Endothelial cell of umbilical vein (primary cell): ENCODE measurements around the gene PRR19. TPM values are rescaled to one million over a fixed set of nuclear protein-coding genes. Genes with fewer than 3 reads are reported as not detected.

Experiments
- BruUV-seq: library from RNA; stranded (reverse); fragments of 400-500 nt; replicated peaks from 2 replicates; lab custom pipeline; 2021; lab: Mats Ljungman, UMichigan
- CTCF ChIA-PET: fragments of 300-600, 350-600 bp; sonication (Branson Sonifier 250); formaldehyde crosslinking; loops from one replicate; lab custom pipeline; 2021; ENCODE audit warnings: antibody characterized with exemption, inconsistent platforms; lab: Charles Lee
- POLR2A ChIA-PET: fragments of 300-600, 350-600 bp; sonication (Branson Sonifier 250); formaldehyde crosslinking; loops from one replicate; lab custom pipeline; 2021; ENCODE audit warnings: antibody characterized with exemption, inconsistent platforms; lab: Charles Lee
- DNase-seq: peaks from one replicate; pipeline ENCODE4 v3.0.0-alpha.2; 2011; ENCODE audit warnings: low read depth, low spot score
- FAIRE-seq: peaks from 2 replicates; lab custom pipeline; 2011; peaks lifted over from hg19 to GRCh38; lab: Jason Lieb, UNC
- H2AFZ ChIP-seq: 2 replicates; pipeline ENCODE4 v1.6.0; 2012; ENCODE audit warnings: low read depth, low read length, control low read depth, inconsistent platforms
- H3K27ac ChIP-seq: 2 replicates; pipeline ENCODE4 v1.5.1; 2011; ENCODE audit warnings: low read depth, mild to moderate bottlenecking, control low read depth, low read length, moderate library complexity; ENCODE audit not compliant: insufficient read depth
- H3K27me3 ChIP-seq, 2 experiments: 2 replicates each; pipeline versions ENCODE4 v1.6.0 to v1.6.1; 2011; ENCODE audit warnings: low read length in 2 of 2, mixed read lengths in 1 of 2; ENCODE audit not compliant: control insufficient read depth in 2 of 2, insufficient read depth in 2 of 2
- H3K36me3 ChIP-seq, 2 experiments: 2 replicates in 1 of 2; 3 replicates in 1 of 2; pipeline ENCODE4 v1.5.1; 2011; ENCODE audit warnings: low read length in 2 of 2, mild to moderate bottlenecking in 1 of 2, moderate library complexity in 1 of 2; ENCODE audit not compliant: control insufficient read depth in 2 of 2, insufficient read depth in 2 of 2; ENCODE audit errors: extremely low read depth in 1 of 2
- H3K4me1 ChIP-seq: 3 replicates; pipeline ENCODE4 v1.5.1; 2011; ENCODE audit warnings: mild to moderate bottlenecking, low read length; ENCODE audit not compliant: control insufficient read depth, insufficient read depth; ENCODE audit errors: extremely low read depth
- H3K4me2 ChIP-seq: 2 replicates; pipeline ENCODE4 v1.6.1; 2011; ENCODE audit warnings: low read length, control low read depth, mixed read lengths; ENCODE audit not compliant: insufficient read depth
- H3K4me3 ChIP-seq, 3 experiments: fragments of 200-600 bp in 1 of 3; sonication (generic), shearing (Covaris generic) in 1 of 3; replicated peaks in 1 of 3; 2 replicates each; pipeline ENCODE4 v1.5.1; 2011 to 2016; ENCODE audit warnings: control low read depth in 3 of 3, low read length in 3 of 3, mild to moderate bottlenecking in 2 of 3, inconsistent platforms in 1 of 3, low read depth in 1 of 3, moderate library complexity in 1 of 3; ENCODE audit not compliant: insufficient read depth in 1 of 3
- H3K79me2 ChIP-seq: 2 replicates; pipeline ENCODE4 v1.6.0; 2012; ENCODE audit warnings: low read length, inconsistent platforms; ENCODE audit not compliant: control insufficient read depth, insufficient read depth
- H3K9ac ChIP-seq: replicated peaks from 2 replicates; pipeline ENCODE3; 2011; ENCODE audit warnings: low read length, control low read depth; ENCODE audit not compliant: insufficient read depth; ENCODE audit errors: extremely low read depth
- H3K9me1 ChIP-seq: replicated peaks from 3 replicates; pipeline ENCODE4 v1.6.0; 2011; ENCODE audit warnings: mild to moderate bottlenecking, low read length; ENCODE audit not compliant: control insufficient read depth, insufficient read depth; ENCODE audit errors: extremely low read depth
- H3K9me3 ChIP-seq: replicated peaks from 2 replicates; pipeline ENCODE4 v1.5.1; 2012; ENCODE audit warnings: low read length, inconsistent platforms; ENCODE audit not compliant: control insufficient read depth, insufficient read depth
- H4K20me1 ChIP-seq: replicated peaks from 2 replicates; pipeline ENCODE3; 2011; ENCODE audit warnings: mild to moderate bottlenecking, low read length; ENCODE audit not compliant: control insufficient read depth, insufficient read depth; ENCODE audit errors: extremely low read depth
- CTCF ChIP-seq, 2 donors: IDR thresholded peaks; 1 replicate in 1 of 2; 2 replicates in 1 of 2; pipeline ENCODE4 v1.5.1; 2011; ENCODE audit warnings: low read length in 2 of 2, mild to moderate bottlenecking in 2 of 2, moderate library complexity in 2 of 2, control low read depth in 1 of 2, inconsistent platforms in 1 of 2, low read depth in 1 of 2; ENCODE audit not compliant: insufficient read depth in 1 of 2; ENCODE audit errors: extremely low read depth in 1 of 2
- EZH2 ChIP-seq: IDR thresholded peaks from 2 replicates; pipeline ENCODE4 v1.6.1; 2012; ENCODE audit warnings: borderline replicate concordance, low read depth, mild to moderate bottlenecking, moderate library complexity, low read length, inconsistent platforms; ENCODE audit not compliant: severe bottlenecking
- FOS ChIP-seq: IDR thresholded peaks from 2 replicates; pipeline ENCODE4 v1.6.1; 2011; ENCODE audit warnings: mild to moderate bottlenecking, low read length, moderate library complexity, borderline replicate concordance; ENCODE audit not compliant: insufficient read depth
- GATA2 ChIP-seq: IDR thresholded peaks from 2 replicates; pipeline ENCODE4 v1.7.0; 2011; ENCODE audit warnings: low read depth, mild to moderate bottlenecking, moderate library complexity, mixed read lengths, low read length; ENCODE audit not compliant: insufficient read length, insufficient read depth
- JUN ChIP-seq: IDR thresholded peaks from 2 replicates; pipeline ENCODE4 v1.6.1; 2011; ENCODE audit warnings: borderline replicate concordance, low read depth; ENCODE audit not compliant: insufficient read length, insufficient read depth
- MYC ChIP-seq: IDR thresholded peaks from one replicate; pipeline ENCODE4 v1.6.1; 2011; ENCODE audit warnings: mild to moderate bottlenecking, low read depth, low read length
- POLR2A ChIP-seq: IDR thresholded peaks from 2 replicates; pipeline ENCODE4 v1.6.1; 2012; ENCODE audit warnings: low read depth, mild to moderate bottlenecking, control low read depth, low read length
- POLR2AphosphoS5 ChIP-seq: IDR thresholded peaks from 2 replicates; pipeline ENCODE4 v1.6.1; 2012; ENCODE audit warnings: low read depth, mild to moderate bottlenecking, control low read depth, low read length, moderate library complexity; ENCODE audit not compliant: insufficient read depth
- dilution Hi-C: fragments of 300-500 bp; cut with MboI; formaldehyde crosslinking; loops from one replicate; pipeline ENCODE4 v1.15.0; 2019; ENCODE audit warnings: low sequenced_read_pairs; ENCODE audit not compliant: extremely low pct_ligation_motif_present
- intact Hi-C: fragments of 100-400 bp; cut with micrococcal nuclease; formaldehyde crosslinking; loops from one replicate; pipeline ENCODE4 v1.10.0; 2022
- polyA plus RNA-seq, 4 experiments: library from polyadenylated mRNA; depleted of rRNA in 3 of 4; stranded (reverse) in 3 of 4; unstranded in 1 of 4; fragments of >200 nt; gene quantifications; 2 replicates each; pipeline versions ENCODE4 v1.2.1 to v1.2.3, GENCODE V29; 2011 to 2012; ENCODE audit warnings: missing spikeins in 1 of 4
- total RNA-seq: library from RNA; stranded (reverse); gene quantifications from 2 replicates; pipeline ENCODE4 v1.2.3, GENCODE V29; 2021
- TF ChIP-seq, protein P1 (sequence below): IDR thresholded peaks from 2 replicates; pipeline ENCODE4 v1.6.1; 2011; ENCODE audit not compliant: insufficient read depth, insufficient read length

Gene PRR19
- total and polyA plus RNA-seq, 2 donors (not counting 3 experiments of a cell fraction or from before 2014, with no cell fraction given): 1.0 to 1.4 TPM

DNA sequence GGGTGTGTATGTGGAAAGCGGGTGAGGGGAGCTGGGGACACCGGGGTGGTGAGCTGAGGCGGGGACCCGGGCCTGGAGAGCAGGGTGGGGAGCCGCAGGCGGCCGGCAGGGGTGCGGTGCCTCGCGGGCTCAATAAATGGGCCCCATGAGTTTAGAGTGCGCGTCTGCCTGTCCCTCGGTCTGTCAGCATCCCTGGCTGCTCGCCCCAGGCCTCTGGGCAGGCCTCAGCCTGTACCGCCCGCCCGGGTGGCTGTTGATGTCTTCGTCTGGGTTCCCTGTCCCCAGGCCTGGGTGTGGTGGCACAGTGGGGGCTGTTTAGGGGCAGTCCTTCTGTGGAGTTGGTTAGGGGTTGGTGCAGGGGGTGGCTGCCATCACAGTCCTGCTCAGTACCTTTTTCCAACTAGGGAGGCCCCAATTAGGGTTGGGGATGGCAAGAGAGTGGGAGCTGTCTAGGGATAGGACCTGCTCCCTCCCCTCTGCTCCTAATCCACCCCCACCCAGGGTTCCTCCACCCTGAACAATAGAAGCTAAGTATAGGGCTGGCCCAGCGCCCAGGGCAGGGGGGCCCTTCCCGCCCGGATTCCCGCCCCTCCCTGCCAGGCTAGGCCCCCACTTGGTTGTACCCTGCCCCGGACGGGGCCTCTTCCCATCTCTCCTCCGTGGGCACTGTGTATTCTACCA lies 20.6 kb upstream of the PRR19 start:
- TF ChIP-seq POLR2A (peak; percentile 21), FOS (no peak)
- Histone ChIP-seq H3K27me3 (no peaks in the 10 kb centered on the region), H3K36me3 (no peaks in the 10 kb centered on the region), H2AFZ (no peak overlapping the region), H3K4me2 (peak overlapping the region; percentile 45), H3K27ac (peak overlapping the region; percentile 60), H3K9me3 (no peaks in the 10 kb centered on the region), H3K9ac (peak overlapping the region; percentile 19), H3K9me1 (no peaks in the 10 kb centered on the region), H3K4me1 (peaks cover 63% of the 10 kb centered on the region), H3K79me2 (peaks cover 26% of the 10 kb centered on the region), H3K4me3 (peak overlapping the region in 2 of 3 experiments; percentile 24 to 74), H4K20me1 (no peaks in the 10 kb centered on the region)
- intact Hi-C loops (loop anchor here (2.0 kb wide), 3 partner anchors 64 to 168 kb away; partner anchors contain the start of genes DEDD2 and POU2F2), dilution Hi-C loops (no loop called here)
- peak; percentile 77 for FAIRE-seq
- DNase-seq: peak; percentile 69
- CTCF ChIA-PET: interaction anchor here (0.6 to 7.4 kb wide), 4 partner anchors 11 to 141 kb away, joined by 3 to 365 read pairs (median 3); partner anchors contain the start of gene GSK3A
- POLR2A ChIA-PET: interaction anchor here (0.5 to 1.7 kb wide), 3 partner anchors 11 to 33 kb away, joined by 3 to 6 read pairs (median 5); no protein-coding TSS in a partner anchor
- BruUV-seq: no TSS peak

DNA sequence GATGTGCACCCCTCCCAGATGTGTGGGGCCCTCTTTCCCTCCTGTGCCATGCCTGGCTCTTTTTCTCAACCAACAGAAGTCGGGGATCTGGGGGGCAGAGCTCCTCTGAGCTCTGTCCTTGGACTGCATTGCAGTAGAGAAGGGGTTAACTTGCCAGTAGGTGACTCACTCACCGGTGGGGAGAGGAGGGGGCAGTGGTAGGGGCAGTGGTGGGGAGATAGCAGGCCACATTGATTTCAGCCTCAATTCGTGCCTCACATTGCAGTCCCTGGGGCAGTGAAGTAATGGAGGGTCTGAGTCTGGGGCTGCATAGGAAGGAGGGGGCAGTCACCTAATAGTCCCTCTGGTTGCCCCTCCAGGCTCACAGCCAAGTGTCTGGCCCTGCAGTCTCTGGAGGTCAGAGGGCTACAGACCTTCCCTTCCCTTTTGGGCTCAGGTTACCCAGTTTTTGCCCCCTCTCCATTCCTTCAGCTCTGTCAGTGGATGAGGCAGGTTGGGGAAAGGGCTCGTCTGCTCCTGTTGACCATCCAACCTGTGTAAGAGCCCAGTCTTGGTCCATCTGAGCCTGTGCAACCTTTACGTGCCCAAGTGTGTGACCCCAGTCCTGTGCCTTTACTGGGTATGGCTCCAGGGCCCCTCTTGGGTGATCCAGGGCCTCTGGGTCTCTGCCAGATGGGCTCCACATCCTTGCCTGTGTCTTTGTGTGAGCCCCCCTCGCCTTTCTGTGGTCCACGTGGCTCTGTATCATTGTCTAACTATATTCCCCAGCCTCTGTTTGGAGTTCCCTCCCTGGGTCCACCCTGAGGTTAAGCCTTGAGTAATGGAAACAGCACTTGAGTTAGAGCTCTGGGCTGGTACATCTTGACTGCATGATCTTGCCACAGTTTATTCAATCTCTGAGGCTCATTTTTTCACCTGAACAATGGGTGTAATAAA lies 19.8 kb upstream of the PRR19 start:
- H3K4me1 ChIP-seq: peaks cover 64% of the 10 kb centered on the region
- peaks cover 26% of the 10 kb centered on the region for H3K79me2 ChIP-seq
- dilution Hi-C loops: no loop called here

More for the DNA sequence above, 19.8 kb upstream of the PRR19 start:
- intact Hi-C loops: loop anchor here (2.0 kb wide), 3 partner anchors 65 to 169 kb away; partner anchors contain the start of genes DEDD2 and POU2F2
- Histone ChIP-seq H3K27me3 (no peaks in the 10 kb centered on the region), H3K27ac (peak overlapping the region; percentile 39), H4K20me1 (no peaks in the 10 kb centered on the region), H3K4me3 (peak overlapping the region in 2 of 3 experiments; percentile 2 to 24), H3K4me2 (peak overlapping the region; percentile 45), H3K9me1 (no peaks in the 10 kb centered on the region), H3K9ac (no peak overlapping the region), H3K9me3 (no peaks in the 10 kb centered on the region), H2AFZ (no peak overlapping the region), H3K36me3 (peaks cover 0 to 2% of the 10 kb centered on the region in 2 experiments)
- ChIA-PET POLR2A (interaction anchor here (0.8 to 1.7 kb wide), 2 partner anchors 12 to 34 kb away, joined by 3 to 6 read pairs; no protein-coding TSS in a partner anchor), CTCF (interaction anchor here (0.6 to 7.4 kb wide), 4 partner anchors 11 to 142 kb away, joined by 3 to 365 read pairs (median 3); partner anchors contain the start of gene GSK3A)
- FAIRE-seq (peak; percentile 67), DNase-seq (peak; percentile 72)
- BruUV-seq: no TSS peak
- TF ChIP-seq FOS (peak; percentile 58), GATA2 (no peak), MYC (no peak), POLR2A (no peak), CTCF (IDR thresholded peaks at IDR 0.05; ENCODE audit: extremely low read depth in 1 of 2, insufficient read depth in 1 of 2, low read depth in 1 of 2, low read length in 2 of 2) (no peak), JUN (no peak), EZH2 (no peak), POLR2AphosphoS5 (no peak)
- TF ChIP-seq, protein P1, sequence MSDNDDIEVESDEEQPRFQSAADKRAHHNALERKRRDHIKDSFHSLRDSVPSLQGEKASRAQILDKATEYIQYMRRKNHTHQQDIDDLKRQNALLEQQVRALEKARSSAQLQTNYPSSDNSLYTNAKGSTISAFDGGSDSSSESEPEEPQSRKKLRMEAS: peak; percentile 5
